Smooth muscle cell of the brain vasculature (primary cell): ENCODE data around the gene EPN2.

Experiments
- DNase-seq: peaks from one replicate; pipeline ENCODE4 v3.0.0-alpha.2; 2012; ENCODE audit warnings: low read depth, low spot score

Gene EPN2

GRCh38 chr17:19294443-19294842 is 57.3 kb downstream of the EPN2 start:
- no peak for DNase-seq

- DNase-seq, result no peak
Observed at GRCh38 chr17:19295473-19296135, 58.4 kb downstream of the EPN2 start.

GRCh38 chr17:19296786-19297778 is 59.9 kb downstream of the EPN2 start:
- DNase-seq, result no peak

GRCh38 chr17:19298569-19299213 is 61.5 kb downstream of the EPN2 start:
- no peak for DNase-seq

GRCh38 chr17:19299214-19299747 is 62.1 kb downstream of the EPN2 start:
- no peak for DNase-seq

GRCh38 chr17:19299866-19300265 is 62.7 kb downstream of the EPN2 start:
- no peak for DNase-seq

- DNase-seq, result no peak
Observed at GRCh38 chr17:19301274-19301951, 64.2 kb downstream of the EPN2 start.

GRCh38 chr17:19301973-19302372 is 64.8 kb downstream of the EPN2 start:
- no peak for DNase-seq

GRCh38 chr17:19302791-19303331 is 65.7 kb downstream of the EPN2 start:
- DNase-seq, result no peak

GRCh38 chr17:19303367-19303776 is 66.2 kb downstream of the EPN2 start:
- no peak for DNase-seq

GRCh38 chr17:19304209-19304608 is 67.0 kb downstream of the EPN2 start:
- DNase-seq, result no peak

- DNase-seq, result no peak
Observed at GRCh38 chr17:19304751-19305150, 67.6 kb downstream of the EPN2 start.

GRCh38 chr17:19305256-19305655 is 68.1 kb downstream of the EPN2 start:
- no peak for DNase-seq

- no peak for DNase-seq
Observed at GRCh38 chr17:19305761-19306159, 68.6 kb downstream of the EPN2 start.

GRCh38 chr17:19306160-19307111 is 69.3 kb downstream of the EPN2 start:
- DNase-seq, result no peak

GRCh38 chr17:19307521-19307920 is 70.4 kb downstream of the EPN2 start:
- no peak for DNase-seq

GRCh38 chr17:19308398-19308797 is 71.2 kb downstream of the EPN2 start:
- DNase-seq, result no peak

- no peak for DNase-seq
Observed at GRCh38 chr17:19309701-19310100, 72.5 kb downstream of the EPN2 start.

GRCh38 chr17:19310151-19310550 is 73.0 kb downstream of the EPN2 start:
- DNase-seq, result no peak

- no peak for DNase-seq
Observed at GRCh38 chr17:19311016-19311415, 73.8 kb downstream of the EPN2 start.
